Type B pancreatic cell (in vitro differentiated cells): ENCODE measurements around the gene MICAL3. TPM values are rescaled to one million over a fixed set of nuclear protein-coding genes. Genes with fewer than 3 reads are reported as not detected.
"Not testable (repeated sequence)": the region's sequence is repeated elsewhere in the genome, so short reads cannot be mapped to it uniquely, and the experiment has no call there.

ENCODE experiments used
- DNase-seq: peaks from one replicate; pipeline ENCODE4 v3.0.0; 2021; ENCODE audit warnings: mixed read lengths; ENCODE audit not compliant: unreplicated experiment; ENCODE audit errors: extremely low spot score
- H3K27ac Mint-ChIP-seq: 2 replicates; pipeline ENCODE4 v1.8.0; 2021; ENCODE audit warnings: mild to moderate bottlenecking, mixed read lengths
- H3K27me3 Mint-ChIP-seq: 2 replicates; pipeline ENCODE4 v1.8.0; 2021; ENCODE audit warnings: mixed read lengths
- H3K36me3 Mint-ChIP-seq: 2 replicates; pipeline ENCODE4 v1.8.0; 2021; ENCODE audit warnings: mixed read lengths
- H3K4me1 Mint-ChIP-seq: one replicate; pipeline ENCODE4 v1.8.0; 2021; ENCODE audit warnings: mixed read lengths; ENCODE audit not compliant: unreplicated experiment
- H3K4me3 Mint-ChIP-seq: 2 replicates; pipeline ENCODE4 v1.8.0; 2021; ENCODE audit warnings: mild to moderate bottlenecking, mixed read lengths
- H3K9me3 Mint-ChIP-seq: 2 replicates; pipeline ENCODE4 v1.8.0; 2021; ENCODE audit warnings: mixed read lengths
- CTCF ChIP-seq: fragments of 200-600 bp; sonication (generic); conservative IDR thresholded peaks from 2 replicates; pipeline ENCODE4 v1.5.0; 2021; ENCODE audit warnings: antibody characterized with exemption, mild to moderate bottlenecking
- total RNA-seq: library from RNA; stranded (reverse); gene quantifications from 2 replicates; pipeline ENCODE4 v1.2.1, GENCODE V29; 2021; ENCODE audit warnings: low replicate concordance

The MICAL3 gene
- total RNA-seq, 1 donor from 2014 or later = 56.4 TPM

- Mint-ChIP-seq H3K4me1 (peaks cover 24% of the 10 kb centered on the region), H3K27me3 (no peaks in the 10 kb centered on the region), H3K9me3 (no peaks in the 10 kb centered on the region), H3K4me3 (no peak overlapping the region), H3K27ac (no peak overlapping the region), H3K36me3 (no peaks in the 10 kb centered on the region)
- DNase-seq = no peak
- no peak for TF ChIP-seq CTCF
These were observed 33.4 kb downstream of the MICAL3 start for GRCh38 chr22:17990942-17991341.

GRCh38 chr22:17990147-17990546 is 34.2 kb downstream of the MICAL3 start:
- Mint-ChIP-seq H3K9me3 (no peaks in the 10 kb centered on the region), H3K4me3 (no peak overlapping the region), H3K4me1 (peaks cover 24% of the 10 kb centered on the region), H3K27ac (no peak overlapping the region), H3K27me3 (no peaks in the 10 kb centered on the region), H3K36me3 (no peaks in the 10 kb centered on the region)
- no peak for DNase-seq
- TF ChIP-seq CTCF = no peak

- H3K4me3 Mint-ChIP-seq = no peak overlapping the region
- peaks cover 24% of the 10 kb centered on the region for H3K4me1 Mint-ChIP-seq
- no peak for TF ChIP-seq CTCF
- DNase-seq = no peak
- no peaks in the 10 kb centered on the region for H3K36me3 Mint-ChIP-seq
- H3K27me3 Mint-ChIP-seq = no peaks in the 10 kb centered on the region
- H3K27ac Mint-ChIP-seq = peak overlapping the region; percentile 3
- no peaks in the 10 kb centered on the region for H3K9me3 Mint-ChIP-seq
These were observed 35.4 kb downstream of the MICAL3 start for GRCh38 chr22:17988800-17989513.

GRCh38 chr22:17985606-17986005 is 38.8 kb downstream of the MICAL3 start:
- H3K27ac Mint-ChIP-seq = no peak overlapping the region
- TF ChIP-seq CTCF = no peak
- no peaks in the 10 kb centered on the region for H3K36me3 Mint-ChIP-seq
- no peaks in the 10 kb centered on the region for H3K27me3 Mint-ChIP-seq
- peaks cover 14% of the 10 kb centered on the region for H3K4me1 Mint-ChIP-seq
- no peaks in the 10 kb centered on the region for H3K9me3 Mint-ChIP-seq
- no peak overlapping the region for H3K4me3 Mint-ChIP-seq
- DNase-seq = no peak

GRCh38 chr22:17985071-17985470 is 39.3 kb downstream of the MICAL3 start:
- H3K27ac Mint-ChIP-seq, H3K4me3 Mint-ChIP-seq: not testable (repeated sequence)

GRCh38 chr22:17984114-17984513 is 40.2 kb downstream of the MICAL3 start:
- H3K27me3 Mint-ChIP-seq = no peaks in the 10 kb centered on the region
- no peak overlapping the region for H3K4me3 Mint-ChIP-seq
- peaks cover 14% of the 10 kb centered on the region for H3K4me1 Mint-ChIP-seq
- no peaks in the 10 kb centered on the region for H3K36me3 Mint-ChIP-seq
- no peak for DNase-seq
- TF ChIP-seq CTCF = no peak
- H3K27ac Mint-ChIP-seq = no peak overlapping the region
- no peaks in the 10 kb centered on the region for H3K9me3 Mint-ChIP-seq

More at GRCh38 chr22:17985071-17985470, 39.3 kb downstream of the MICAL3 start:
- not testable (repeated sequence) for H3K36me3 Mint-ChIP-seq, DNase-seq, H3K9me3 Mint-ChIP-seq, H3K27me3 Mint-ChIP-seq
- H3K4me1 Mint-ChIP-seq = peaks cover 20% of the 10 kb centered on the region
